GM18519 (cell line): ENCODE results near the gene DTX2.
"Not testable (repeated sequence)": the region's sequence is repeated elsewhere in the genome, so short reads cannot be mapped to it uniquely, and the experiment has no call there.

Experiments
- ATAC-seq: cut with Tn5 transposase; IDR thresholded peaks from one replicate; pipeline ENCODE4 v1.9.1; 2021; ENCODE audit warnings: mild to moderate bottlenecking, moderate library complexity; ENCODE audit not compliant: unreplicated experiment, low FRiP score

The DTX2 gene

DNA sequence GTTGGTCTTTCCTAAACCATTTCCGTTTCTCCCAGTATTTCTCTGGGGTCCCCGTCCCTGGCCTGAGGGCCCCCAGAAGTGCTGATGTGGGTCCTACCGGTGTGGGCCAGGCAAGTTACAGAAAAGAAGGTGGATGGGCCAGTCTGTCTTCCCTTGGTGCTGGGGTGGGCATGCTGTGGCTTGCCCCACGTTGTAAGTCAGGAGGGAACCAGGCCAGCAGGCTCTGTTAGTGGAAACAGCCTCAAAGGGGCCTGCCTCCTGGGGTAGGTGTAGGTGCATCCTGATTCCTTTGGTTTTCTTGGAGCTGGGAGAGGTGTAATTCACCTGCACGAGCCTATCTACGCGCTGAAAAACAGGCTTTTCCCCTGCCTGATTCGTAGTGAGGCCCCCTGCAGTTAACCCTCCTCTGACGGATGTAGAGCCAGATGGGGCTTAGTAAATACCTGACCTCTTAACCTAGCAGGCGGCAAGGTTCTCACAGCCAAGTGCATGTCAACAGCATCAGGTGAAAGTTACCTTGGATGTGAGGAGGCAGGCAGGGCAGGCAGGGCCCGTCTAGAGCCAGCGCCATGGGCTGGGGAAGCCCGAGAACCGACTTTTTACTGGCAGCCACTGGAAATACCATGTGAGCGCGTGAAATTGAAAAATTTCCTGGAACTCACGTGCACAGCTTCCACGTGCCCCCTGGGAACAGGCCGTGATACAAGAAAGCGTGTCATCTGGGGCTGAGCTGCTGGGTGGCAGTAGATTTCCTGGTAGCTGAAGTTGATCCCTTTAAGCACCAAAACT, 24.5 kb downstream of the DTX2 start:
- peak; percentile 6 for ATAC-seq

DNA sequence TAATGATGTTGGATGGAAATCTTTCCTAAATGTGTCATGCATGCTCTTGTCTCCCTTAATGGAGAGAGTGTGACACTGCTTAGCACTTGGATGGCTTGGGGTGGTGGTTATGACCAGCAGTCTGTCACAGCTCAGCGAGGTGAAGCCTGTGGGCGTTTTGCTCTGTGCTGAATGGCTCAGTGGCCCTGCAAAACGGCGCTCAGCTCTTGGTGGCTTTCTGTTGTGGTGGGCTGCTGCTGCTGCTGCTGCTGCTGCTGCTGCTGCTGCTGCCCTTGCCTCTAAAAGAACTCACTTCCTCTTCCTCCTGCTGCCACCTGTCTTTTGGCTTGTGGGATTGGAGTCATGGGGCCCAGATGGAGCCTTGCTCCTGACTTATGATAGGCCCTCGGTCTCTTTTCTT, 25.1 kb downstream of the DTX2 start:
- ATAC-seq: peak; percentile 96

DNA sequence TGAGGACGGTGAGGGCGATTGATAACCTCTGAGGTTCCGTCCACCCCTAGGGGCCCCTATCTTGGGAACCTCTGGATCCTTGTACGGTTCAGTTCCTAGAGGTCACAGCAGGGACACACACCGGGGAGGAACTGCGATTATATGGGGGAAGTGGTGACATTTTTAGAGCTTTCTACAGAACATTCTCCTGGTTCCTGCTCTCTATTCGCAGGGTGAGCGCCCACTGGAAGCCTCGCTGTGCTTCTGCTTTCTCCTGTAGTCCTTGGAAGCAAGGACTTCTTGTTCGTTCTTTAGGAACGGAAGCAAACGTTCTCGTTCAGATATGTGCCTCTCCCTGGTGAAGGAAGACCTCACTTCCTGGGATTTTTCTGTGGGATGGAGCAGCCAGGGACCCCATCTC, 26.5 kb downstream of the DTX2 start:
- ATAC-seq: not testable (repeated sequence)

DNA sequence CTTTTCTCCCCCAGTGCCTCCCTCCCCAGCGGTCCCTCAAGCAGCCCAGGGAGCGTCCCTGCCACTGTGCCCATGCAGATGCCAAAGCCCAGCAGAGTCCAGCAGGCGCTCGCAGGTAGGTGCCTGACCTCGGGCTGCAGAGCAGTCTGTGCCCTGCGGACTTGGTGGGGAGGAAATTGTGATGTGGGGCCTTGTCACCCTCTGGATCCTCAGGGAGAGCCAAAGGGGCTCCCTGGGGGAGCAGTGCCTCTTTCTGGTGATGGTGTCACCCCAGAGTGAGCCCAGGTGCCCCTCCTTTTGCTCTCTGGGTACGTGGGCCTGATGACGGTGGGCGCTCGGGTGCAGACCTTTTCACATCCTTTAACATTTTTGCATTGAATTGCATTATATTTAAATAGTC, 30.6 kb downstream of the DTX2 start:
- ATAC-seq: not testable (repeated sequence)

DNA sequence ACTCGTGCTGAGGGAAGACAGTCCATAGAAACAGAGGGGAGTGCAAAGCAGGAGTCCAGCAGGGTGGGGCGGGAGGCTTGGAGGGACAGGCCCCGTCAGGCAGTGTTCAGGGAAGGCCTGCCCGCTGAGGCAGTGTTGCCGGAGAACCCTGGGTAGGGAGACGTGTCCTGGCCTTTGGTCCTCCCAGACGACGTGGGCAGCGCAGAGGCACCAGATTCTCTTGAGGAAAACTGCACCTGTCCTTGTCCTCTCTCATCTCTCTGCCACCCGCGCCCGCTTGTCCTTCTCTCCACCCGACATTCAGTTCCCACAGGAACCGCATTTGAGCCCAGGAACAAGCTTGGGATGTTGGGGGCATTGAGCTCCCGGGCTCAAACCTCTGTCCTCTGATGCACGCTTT, 34.2 kb downstream of the DTX2 start:
- ATAC-seq: not testable (repeated sequence)

DNA sequence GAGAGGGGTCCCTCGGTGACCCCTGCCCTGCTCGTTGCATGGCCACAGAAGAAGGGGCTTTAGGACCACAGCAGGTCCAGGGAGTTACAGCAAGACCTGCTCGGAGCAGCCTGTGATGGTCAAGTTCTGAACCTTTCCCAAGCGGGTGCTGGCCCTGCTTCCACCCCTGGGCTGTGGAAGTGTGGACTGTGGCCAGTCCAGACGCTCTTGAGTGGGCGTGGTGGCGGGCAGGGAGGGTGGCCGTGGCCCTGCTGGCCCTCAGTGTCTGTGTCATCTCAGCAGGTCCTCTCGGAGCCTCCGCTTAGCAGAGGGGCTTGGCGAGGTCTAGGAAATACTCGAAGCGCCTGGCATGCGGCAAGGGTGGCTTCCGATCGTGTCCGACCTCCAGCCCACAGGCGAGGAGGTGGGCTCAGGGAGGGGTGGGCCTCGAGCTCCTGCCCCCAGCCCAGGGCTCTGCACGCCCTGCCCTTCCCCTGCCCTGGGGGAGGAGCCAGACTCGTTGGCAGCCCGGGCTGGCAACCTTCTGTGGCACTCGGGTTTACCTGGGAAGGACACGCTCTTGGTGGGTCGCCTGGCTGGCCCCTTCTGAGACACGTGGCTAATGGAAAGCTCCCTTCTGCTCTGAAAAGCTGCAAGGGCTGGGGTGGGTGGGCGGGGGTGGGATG, 36.5 kb downstream of the DTX2 start:
- not testable (repeated sequence) for ATAC-seq

DNA sequence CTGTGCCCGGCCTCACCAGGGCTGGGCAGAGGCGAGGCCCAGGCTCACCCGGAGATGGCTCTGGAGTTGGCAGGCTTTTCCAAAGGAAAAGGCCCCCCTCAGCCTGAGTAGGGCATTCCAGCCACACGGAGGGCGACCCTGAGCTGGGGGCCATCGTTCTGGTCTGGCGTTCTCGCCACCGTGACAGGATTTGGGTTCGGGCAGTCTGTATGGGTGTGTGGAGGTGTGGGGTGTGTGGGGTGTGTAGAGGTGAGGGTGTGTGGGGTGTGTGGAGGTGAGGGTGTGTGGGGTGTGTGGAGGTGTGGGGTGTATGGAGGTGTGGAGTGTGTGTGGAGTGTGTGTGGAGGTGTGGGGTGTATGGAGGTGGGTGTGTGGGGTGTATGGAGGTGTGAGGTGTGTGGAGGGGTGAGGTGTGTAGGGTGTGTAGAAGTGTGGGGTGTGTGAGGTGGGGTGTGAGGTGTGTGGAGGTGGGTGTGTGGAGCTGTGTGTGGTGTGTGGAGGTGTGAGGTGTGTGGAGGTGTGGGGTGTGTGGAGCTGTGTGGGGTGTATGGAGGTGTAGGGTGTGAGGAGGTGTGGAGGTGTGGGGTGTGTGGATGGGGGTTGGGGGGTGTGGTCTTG, 37.2 kb downstream of the DTX2 start:
- ATAC-seq: not testable (repeated sequence)

DNA sequence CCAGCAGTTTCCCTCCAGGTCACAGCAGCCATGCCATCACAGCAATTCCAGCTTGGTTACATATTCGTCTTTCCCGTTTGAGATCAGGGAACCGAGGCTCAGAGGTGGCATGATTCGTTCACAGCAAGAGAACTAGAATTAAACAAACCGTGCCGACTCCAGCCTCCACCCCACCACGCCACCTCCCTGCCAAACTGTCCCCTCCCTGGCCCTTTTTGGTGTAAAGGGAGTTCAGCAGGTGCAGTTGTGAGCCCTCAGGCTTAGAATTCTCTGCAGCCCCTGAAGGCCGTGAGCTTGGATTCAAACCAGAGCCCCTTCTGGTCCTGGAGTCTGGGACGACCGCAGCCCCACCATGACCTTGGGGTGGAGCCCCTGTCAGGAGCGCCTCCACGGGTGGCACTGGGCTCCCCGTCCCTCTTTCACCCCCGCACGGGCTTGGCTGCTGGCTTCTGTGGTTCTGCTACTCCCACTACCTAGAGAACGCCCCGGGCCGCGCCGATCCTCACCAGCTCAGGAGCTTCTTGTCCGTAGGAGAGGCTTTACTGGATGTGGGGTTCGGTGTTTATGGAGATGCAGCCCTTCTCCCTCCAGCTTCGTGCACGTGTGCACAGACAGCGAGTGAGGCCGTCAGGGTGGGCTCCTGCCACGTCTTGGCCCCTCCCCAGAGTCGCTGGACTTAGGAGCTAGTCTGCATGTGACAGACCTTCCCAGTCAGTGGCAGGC, 37.9 kb downstream of the DTX2 start:
- not testable (repeated sequence) for ATAC-seq

DNA sequence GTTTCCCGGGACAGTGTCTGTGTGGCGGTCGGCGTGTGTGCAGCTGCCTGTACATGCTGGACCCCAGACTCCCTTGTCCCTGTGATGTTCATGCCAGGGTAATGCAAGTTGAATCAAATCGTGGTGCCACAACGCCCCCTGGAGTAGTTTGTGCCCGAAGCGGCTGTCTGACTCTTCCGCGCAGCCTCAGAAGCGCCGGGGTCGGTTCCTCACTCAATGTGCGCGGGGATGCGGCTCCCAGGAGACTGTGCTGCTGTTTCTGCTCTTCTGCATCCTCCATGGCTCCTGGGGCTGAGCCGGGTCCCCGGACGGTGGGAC, 38.4 kb downstream of the DTX2 start:
- ATAC-seq: not testable (repeated sequence)

DNA sequence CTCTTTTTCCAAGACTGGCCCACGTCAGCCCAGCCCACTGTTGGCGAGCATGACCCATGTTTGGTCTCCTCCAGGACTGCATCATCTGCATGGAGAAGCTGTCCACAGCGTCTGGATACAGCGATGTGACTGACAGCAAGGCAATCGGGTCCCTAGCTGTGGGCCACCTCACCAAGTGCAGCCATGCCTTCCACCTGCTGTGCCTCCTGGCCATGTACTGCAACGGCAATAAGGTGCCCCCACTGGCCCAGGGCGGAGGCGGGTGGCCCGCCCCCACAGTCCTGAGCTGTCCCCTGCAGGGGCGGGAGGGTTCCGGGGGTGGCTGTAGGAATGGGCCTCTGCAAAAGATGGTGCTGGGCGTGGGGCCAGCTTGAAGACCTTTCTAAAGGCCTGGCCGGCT, 40.7 kb downstream of the DTX2 start:
- ATAC-seq: not testable (repeated sequence)

DNA sequence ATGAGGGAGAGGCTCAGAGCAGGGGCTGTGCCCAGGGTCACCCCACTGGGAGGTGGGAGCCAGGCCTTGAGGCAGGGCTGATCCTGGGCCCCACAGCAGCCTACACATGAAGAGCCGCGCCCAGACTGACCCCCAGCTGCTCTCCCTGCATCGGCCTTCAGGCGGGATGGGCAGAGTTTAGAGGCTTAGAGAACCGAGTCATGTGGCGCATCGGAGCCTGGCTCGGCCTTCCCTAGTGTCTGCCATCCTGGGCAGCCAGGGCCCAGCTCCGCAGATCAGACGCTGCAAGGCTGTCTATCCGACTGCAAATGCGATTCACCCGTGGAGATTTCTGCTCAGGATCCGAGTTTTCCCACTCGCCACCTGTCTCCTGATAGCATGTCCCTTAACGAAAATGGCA, 41.3 kb downstream of the DTX2 start:
- ATAC-seq: not testable (repeated sequence)

DNA sequence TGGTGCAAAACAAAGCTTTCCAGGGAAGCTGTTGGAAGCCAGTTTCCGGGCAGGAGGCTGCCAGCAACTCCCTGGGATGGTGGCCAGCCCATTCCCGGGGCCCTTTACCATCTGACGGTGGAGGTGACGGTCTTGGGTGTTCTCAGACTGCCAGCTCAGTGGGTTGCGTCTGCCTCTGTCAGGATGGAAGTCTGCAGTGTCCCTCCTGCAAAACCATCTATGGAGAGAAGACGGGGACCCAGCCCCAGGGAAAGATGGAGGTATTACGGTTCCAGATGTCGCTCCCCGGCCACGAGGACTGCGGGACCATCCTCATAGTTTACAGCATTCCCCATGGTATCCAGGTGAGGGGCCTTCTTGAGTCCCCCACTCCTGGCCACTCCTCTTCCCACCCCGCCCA, 41.7 kb downstream of the DTX2 start:
- ATAC-seq: not testable (repeated sequence)

DNA sequence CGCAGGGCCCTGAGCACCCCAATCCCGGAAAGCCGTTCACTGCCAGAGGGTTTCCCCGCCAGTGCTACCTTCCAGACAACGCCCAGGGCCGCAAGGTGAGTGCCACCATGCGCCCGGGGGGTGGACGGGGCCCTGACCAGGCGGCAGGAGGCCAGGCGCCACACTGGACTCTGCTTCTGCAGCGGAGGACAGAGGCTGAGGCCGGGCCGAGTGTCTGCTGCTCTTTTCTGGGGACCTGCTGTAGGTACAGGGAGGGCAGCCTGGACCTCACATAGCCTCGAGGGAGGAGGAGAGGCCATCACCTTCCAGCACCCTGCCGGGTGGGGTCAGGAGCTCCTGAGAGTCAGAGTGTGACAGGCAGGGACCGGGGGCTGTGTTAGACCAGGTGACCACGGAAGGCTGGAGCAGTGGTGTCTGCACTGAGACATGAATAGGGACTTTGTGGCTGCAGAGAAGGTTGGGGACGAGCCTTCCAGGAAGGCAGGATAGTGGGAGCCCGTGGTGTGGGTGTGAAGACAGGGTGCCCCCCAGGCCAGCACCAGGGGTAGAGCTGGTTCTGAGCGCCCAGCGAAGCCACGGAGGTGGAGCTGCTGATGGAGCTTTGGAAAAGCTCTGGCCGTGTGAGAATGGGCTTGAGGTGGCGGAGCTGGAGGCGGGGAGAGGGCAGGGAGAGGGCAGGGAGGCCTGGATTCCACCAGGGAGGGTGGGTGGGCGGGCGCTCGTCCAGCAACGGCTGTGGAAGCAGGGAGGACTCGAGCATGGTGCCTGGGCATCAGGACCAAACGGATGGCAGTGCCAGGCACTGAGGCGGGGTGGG, 43.0 kb downstream of the DTX2 start:
- ATAC-seq: not testable (repeated sequence)

DNA sequence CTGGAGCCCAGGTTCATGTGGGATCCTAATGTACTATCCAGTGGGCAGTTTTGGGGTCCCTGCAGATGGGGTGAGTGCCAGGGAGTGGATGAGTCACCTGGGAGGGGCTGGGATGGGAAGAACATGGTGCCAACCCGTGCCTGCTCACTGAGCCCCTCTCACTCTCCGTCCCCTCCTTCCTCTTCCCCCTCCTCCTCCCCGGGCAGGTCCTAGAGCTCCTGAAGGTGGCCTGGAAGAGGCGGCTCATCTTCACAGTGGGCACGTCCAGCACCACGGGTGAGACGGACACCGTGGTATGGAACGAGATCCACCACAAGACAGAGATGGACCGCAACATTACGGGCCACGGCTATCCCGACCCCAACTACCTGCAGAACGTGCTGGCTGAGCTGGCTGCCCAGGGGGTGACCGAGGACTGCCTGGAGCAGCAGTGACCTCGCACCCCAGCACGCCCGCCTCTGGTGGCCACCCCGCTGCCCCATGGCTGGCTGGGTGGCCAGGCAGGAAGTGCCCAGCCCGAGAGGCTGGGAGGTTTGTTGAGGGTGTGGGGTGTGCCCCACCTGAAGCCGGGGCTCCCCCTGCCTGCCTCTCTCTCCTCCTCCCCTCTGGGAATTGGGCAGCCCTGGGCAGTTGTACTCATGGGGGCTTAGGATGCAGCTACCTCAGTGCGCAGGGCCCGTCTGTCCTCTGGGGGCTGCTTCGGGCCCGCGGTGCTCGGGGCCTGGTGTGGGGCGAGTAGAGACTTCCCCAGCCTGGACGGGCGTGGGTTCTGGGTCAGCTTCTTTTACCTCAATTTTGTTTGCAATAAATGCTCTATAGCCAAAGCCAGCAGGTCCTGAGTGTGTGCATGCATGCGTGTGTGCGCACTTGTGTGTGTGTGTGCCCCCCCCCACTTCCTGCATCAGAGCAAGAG, 43.9 kb downstream of the DTX2 start:
- no peak for ATAC-seq

DNA sequence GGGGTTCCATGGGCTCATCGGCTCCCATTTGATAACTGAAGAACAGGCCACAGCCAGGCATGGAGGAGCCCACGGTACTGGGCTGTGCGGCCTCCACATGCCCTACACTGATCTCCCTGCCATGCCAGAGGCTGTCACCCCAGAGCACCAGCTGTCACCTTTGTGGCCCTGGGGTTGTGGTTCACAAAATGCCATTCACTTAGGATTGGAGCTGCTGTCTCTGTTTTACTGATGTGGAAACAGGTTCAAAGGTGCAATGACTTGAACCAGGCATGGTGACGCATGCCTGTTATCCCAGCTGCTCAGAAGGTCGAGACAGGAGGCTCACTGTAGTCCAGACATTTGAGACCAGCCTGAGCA, 44.6 kb downstream of the DTX2 start:
- no peak for ATAC-seq

DNA sequence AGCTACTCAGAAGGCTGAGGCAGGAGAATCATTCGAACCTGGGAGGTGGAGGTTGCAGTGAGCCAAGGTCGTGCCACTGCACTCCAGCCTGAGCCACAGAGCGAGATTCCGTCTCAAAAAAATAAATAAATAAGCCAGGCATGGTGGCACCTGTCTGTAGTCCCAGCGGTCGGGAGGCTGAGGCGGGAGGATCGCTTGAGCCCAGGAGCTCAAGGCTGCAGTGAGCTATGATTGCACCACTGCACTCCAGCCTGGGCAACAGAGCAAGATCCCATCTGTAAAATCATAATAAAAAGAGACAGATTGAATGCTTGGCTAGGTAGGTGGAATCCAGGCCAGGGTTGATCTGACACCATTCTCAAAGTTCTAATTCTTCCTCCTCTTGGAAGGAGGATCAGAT, 45.1 kb downstream of the DTX2 start:
- not testable (repeated sequence) for ATAC-seq

DNA sequence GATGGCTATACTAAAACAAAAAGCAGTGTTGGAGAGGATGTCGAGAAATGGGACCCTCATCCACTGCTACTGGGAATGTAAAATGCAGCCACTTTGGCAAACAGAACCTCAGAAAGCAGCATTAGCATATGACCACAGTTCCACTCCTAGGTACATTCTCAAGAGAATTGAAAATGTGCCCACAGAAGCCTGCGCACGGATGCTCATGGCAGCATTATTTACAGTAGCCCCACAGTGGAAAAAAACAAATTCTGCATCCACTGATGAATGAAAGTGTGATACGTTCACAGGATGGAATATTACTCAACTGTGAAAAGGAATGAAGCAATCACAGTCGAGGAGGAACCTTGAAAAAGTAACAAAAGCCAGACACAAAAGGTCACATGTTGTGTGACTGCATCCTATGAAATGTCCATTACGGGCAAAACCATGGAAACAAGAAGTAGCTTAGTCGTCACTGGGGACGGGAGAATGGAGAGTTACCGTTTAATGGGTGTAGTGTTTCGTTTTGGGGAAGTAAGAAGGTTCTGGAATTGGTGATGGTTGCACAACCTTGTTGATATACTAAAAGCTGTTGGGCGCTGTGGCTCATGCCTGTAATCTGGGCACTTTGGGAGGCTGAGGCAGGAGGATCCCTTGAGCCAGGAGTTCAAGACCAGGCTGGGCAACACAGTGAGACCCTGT, 46.4 kb downstream of the DTX2 start:
- no peak for ATAC-seq

DNA sequence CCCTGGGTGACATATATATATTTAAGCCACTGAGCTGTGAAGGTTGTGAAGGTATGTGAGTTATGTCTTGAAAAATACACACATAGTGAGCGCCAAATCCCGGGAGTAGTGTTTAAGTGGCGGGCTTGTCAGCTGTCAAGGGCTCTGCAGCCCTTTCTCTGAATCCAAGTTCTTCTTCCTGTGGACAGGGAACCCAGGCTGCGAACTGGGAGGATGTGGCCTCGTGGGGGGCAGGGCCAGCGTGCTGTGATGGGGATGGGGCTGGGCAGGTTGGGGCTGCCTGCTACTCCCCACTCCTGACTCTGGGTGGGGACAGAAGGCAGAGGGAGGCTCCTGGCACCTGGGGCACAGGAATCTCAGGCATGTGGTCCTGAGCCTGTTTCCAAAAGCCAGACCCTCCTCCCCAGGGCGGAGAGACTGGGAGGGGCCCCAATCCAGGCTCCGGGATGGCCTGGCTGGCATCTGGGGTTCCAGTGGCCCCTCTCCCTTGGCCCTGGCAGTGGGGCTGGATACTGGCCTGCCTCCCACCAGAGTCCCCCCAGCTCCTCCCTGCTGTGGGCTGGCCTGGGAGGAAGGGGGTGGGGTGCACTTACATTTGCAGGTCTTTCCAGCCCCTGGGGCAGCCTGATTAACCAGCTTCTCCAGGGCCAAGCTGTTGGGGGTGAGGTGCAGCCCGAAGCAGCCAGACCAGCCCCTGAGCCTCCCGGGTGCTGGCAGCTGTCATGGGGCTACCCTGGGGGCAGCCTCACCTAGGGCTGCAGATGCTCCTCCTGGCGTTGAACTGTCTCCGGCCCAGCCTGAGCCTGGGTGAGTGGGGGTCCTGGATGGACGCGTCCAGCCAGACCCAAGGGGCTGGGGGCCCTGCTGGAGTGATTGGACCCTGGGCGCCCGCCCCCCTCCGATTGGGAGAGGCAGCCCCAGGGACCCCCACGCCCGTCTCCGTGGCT, 48.7 kb downstream of the DTX2 start, which contains the start of gene UPK3B:
TSS of gene UPK3B (plus strand) at position 622 of the 947 bp plus-strand sequence. CDS start at position 723, 101 bp downstream.
- ATAC-seq: no peak
